ENCODE results near the gene CYB5R2. TPM values are rescaled to one million over a fixed set of nuclear protein-coding genes. Genes with fewer than 3 reads are reported as not detected.

Gene CYB5R2
- total RNA-seq, 2 experiments from 2014 or later, result not detected

DNA sequence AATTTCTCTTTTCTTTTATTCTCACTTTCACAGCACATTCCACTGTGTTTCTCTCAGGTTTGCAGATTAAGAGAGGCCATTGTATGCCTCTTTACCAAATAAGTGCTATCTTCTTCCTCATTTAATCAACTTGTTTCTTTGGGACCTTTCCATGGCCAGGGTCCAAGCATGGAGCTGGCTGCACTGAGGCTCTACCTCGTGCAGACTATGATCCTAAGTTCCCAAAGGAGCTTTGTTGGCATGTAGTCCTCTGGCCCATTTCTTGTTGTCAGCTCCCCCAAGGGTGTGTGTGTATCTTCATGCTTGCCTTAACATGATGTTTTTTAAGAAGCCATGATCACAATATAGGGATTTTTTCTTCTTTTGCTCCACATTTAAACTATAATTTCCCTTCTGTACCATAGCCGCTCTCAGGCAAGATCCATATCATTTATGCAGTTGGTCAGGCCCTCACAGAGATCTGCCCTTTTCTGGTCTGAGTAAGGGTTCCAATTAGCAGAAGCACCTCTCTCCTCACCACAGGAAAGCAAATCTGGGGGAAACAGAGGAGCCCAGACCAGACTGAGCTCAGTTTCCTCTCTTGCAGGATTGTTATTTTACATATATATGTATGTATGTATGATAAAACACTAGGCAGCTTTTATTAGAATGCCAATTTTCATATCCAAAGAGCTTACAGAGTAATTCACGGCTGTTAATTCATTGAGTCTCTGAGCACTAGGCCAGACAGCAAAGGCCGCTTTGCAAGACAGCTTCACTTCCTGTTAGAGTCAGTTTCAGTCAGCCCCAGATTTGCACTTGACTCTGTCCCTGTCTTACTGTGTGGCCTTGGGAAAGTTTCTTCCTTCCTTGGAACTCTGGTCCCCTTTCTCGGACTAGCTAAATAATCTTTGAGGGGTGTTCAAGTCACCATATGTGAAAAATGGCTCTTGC is 34.3 kb downstream of the CYB5R2 start:
- Histone ChIP-seq H3K9me2 (ENCODE audit: insufficient read depth, low read length) (no peaks in the 10 kb centered on the region), H3K79me2 (ENCODE audit: insufficient read depth, low read depth, low read length) (no peaks in the 10 kb centered on the region), H4K20me1 (ENCODE audit: insufficient read depth, low read length) (no peaks in the 10 kb centered on the region), H3K4me3 (ENCODE audit: low read depth, low read length, poor library complexity, severe bottlenecking) (no peak overlapping the region), H2AFZ (ENCODE audit: low read length) (no peak overlapping the region), H3K9me3 (ENCODE audit: low read length) (no peaks in the 10 kb centered on the region), H3K27ac (ENCODE audit: low read depth, low read length, poor library complexity, severe bottlenecking) (peak overlapping the region; percentile 33), H3K4me1 (ENCODE audit: insufficient read depth, low read length, poor library complexity, severe bottlenecking) (peaks cover 23% of the 10 kb centered on the region), H3K36me3 (ENCODE audit: insufficient read depth, low read length) (peaks cover 99% of the 10 kb centered on the region), H3K4me2 (ENCODE audit: low read length) (peak overlapping the region; percentile 36)
- peak; percentile 40 for DNase-seq (ENCODE audit: low spot score)
- ChIA-PET CTCF (ENCODE audit: unreplicated experiment) (interaction anchor here (0.6 kb wide), 1 partner anchor 126 kb away, joined by 3 read pairs; no protein-coding TSS in a partner anchor), POLR2A (interaction anchor here (0.6 to 1.2 kb wide), 4 partner anchors 10 to 129 kb away, joined by 3 to 5 read pairs (median 3); no protein-coding TSS in a partner anchor)
- TF ChIP-seq, protein P1, sequence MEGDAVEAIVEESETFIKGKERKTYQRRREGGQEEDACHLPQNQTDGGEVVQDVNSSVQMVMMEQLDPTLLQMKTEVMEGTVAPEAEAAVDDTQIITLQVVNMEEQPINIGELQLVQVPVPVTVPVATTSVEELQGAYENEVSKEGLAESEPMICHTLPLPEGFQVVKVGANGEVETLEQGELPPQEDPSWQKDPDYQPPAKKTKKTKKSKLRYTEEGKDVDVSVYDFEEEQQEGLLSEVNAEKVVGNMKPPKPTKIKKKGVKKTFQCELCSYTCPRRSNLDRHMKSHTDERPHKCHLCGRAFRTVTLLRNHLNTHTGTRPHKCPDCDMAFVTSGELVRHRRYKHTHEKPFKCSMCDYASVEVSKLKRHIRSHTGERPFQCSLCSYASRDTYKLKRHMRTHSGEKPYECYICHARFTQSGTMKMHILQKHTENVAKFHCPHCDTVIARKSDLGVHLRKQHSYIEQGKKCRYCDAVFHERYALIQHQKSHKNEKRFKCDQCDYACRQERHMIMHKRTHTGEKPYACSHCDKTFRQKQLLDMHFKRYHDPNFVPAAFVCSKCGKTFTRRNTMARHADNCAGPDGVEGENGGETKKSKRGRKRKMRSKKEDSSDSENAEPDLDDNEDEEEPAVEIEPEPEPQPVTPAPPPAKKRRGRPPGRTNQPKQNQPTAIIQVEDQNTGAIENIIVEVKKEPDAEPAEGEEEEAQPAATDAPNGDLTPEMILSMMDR (conservative IDR thresholded peaks at IDR 0.05; ENCODE audit: low read length), result no peak
- TF ChIP-seq EZH2phosphoT487 (IDR thresholded peaks at IDR 0.05; ENCODE audit: borderline replicate concordance, low read depth, low read length), result no peak
- no TSS peak for BruUV-seq (replicated peaks)
- intact Hi-C loops (cut with micrococcal nuclease; ENCODE audit: unreplicated experiment), result no loop called here

DNA sequence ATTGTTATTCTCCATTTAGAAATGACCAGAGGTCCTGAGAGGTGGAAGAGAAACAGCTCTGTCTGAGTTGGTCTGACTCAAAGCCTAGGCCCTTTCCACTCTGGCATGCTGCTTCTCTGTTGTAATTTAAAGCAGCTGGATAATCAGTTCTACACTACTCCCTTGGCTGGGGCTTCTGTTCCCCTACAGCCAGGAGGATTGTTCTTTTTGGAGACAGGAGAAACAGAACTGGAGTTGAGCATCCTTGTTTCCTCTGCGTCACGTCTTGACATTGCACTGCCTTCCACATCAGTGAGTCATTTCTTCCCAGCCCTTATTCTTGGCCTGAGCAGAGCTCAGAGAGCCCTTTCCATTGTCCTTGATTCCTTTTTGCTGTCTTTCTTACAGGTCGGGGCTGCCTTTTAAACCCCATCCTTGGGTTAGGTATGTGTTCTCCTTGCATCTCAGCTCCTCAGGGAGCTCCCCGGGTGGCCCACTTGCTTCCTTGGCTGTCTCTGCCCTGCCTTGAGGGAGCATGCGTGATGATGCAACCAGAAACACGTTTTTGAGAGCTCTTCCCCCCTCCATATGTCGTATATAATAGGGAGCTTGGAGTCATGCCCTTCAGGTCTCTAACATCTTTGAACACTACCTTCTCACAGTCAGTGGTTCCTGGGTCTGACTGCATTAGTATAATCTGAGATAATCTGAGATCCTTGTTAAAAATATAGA is 35.7 kb downstream of the CYB5R2 start:
- no peaks in the 10 kb centered on the region for H3K9me3 ChIP-seq (ENCODE audit: low read length)
- peaks cover 99% of the 10 kb centered on the region for H3K36me3 ChIP-seq (ENCODE audit: insufficient read depth, low read length)
- POLR2A ChIA-PET, result interaction anchor here (1.1 kb wide), 1 partner anchor 18 kb away, joined by 3 read pairs; no protein-coding TSS in a partner anchor
- no peak overlapping the region for H3K4me2 ChIP-seq (ENCODE audit: low read length)
- H3K79me2 ChIP-seq (ENCODE audit: insufficient read depth, low read depth, low read length), result no peaks in the 10 kb centered on the region
- no peaks in the 10 kb centered on the region for H4K20me1 ChIP-seq (ENCODE audit: insufficient read depth, low read length)
- H2AFZ ChIP-seq (ENCODE audit: low read length), result no peak overlapping the region
- TF ChIP-seq EZH2phosphoT487 (IDR thresholded peaks at IDR 0.05; ENCODE audit: borderline replicate concordance, low read depth, low read length), result no peak
- TF ChIP-seq, protein P1 (conservative IDR thresholded peaks at IDR 0.05; ENCODE audit: low read length), result no peak
- CTCF ChIA-PET (ENCODE audit: unreplicated experiment), result no interaction called here
- peaks cover 23% of the 10 kb centered on the region for H3K4me1 ChIP-seq (ENCODE audit: insufficient read depth, low read length, poor library complexity, severe bottlenecking)
- no peak for DNase-seq (ENCODE audit: low spot score)
- no TSS peak for BruUV-seq (replicated peaks)
- H3K27ac ChIP-seq (ENCODE audit: low read depth, low read length, poor library complexity, severe bottlenecking), result no peak overlapping the region
- H3K4me3 ChIP-seq (ENCODE audit: low read depth, low read length, poor library complexity, severe bottlenecking), result no peak overlapping the region
- intact Hi-C loops (cut with micrococcal nuclease; ENCODE audit: unreplicated experiment), result no loop called here
- H3K9me2 ChIP-seq (ENCODE audit: insufficient read depth, low read length), result no peaks in the 10 kb centered on the region

Data from OCI-LY7 (cell line).